CD8-positive, alpha-beta memory T cell (primary cell): ENCODE data around the gene CAMK2B. TPM values are rescaled to one million over a fixed set of nuclear protein-coding genes. Genes with fewer than 3 reads are reported as not detected.

Source experiments
- CTCF ChIA-PET: fragments of 350-600 bp; sonication (Branson Sonifier 250); formaldehyde crosslinking; loops from one replicate; lab custom pipeline; 2021; ENCODE audit warnings: antibody characterized with exemption; lab: Charles Lee
- POLR2A ChIA-PET: fragments of 350-600 bp; sonication (Branson Sonifier 250); formaldehyde crosslinking; loops from one replicate; lab custom pipeline; 2021; ENCODE audit warnings: antibody characterized with exemption; lab: Charles Lee
- DNase-seq, 5 donors: peaks; one replicate each; pipeline versions ENCODE4 v3.0.0 to v3.0.0-alpha.2; 2020 to 2022; ENCODE audit warnings: mixed read lengths in 1 of 5
- H3K27ac ChIP-seq: one replicate; pipeline ENCODE4 v1.7.0; 2013; ENCODE audit warnings: low read depth, mild to moderate bottlenecking, low read length, moderate library complexity
- H3K27me3 ChIP-seq: 2 replicates; pipeline ENCODE4 v1.7.0; 2013; ENCODE audit warnings: low read length, mild to moderate bottlenecking; ENCODE audit not compliant: insufficient read depth, poor library complexity, severe bottlenecking
- H3K36me3 ChIP-seq: 2 replicates; pipeline ENCODE4 v1.7.0; 2013; ENCODE audit warnings: mild to moderate bottlenecking, low read length, moderate library complexity; ENCODE audit not compliant: insufficient read depth
- H3K4me1 ChIP-seq: 2 replicates; pipeline ENCODE4 v1.7.0; 2013; ENCODE audit warnings: mild to moderate bottlenecking, low read length, moderate library complexity; ENCODE audit not compliant: insufficient read depth
- H3K4me3 ChIP-seq: 2 replicates; pipeline ENCODE4 v1.7.0; 2013; ENCODE audit warnings: mild to moderate bottlenecking, low read length
- H3K9me3 ChIP-seq: 2 replicates; pipeline ENCODE4 v1.7.0; 2013; ENCODE audit warnings: mild to moderate bottlenecking, low read length
- H3K27ac Mint-ChIP-seq, 8 donors: one replicate each; pipeline ENCODE4 v1.8.0; 2020 to 2021; ENCODE audit warnings: mixed read lengths in 8 of 8, mild to moderate bottlenecking in 6 of 8, inconsistent platforms in 3 of 8, moderate library complexity in 3 of 8
- H3K27me3 Mint-ChIP-seq, 2 donors: one replicate each; pipeline ENCODE4 v1.8.0; 2020 to 2021; ENCODE audit warnings: mixed read lengths in 2 of 2, mild to moderate bottlenecking in 1 of 2, moderate library complexity in 1 of 2
- H3K36me3 Mint-ChIP-seq, 3 donors: one replicate each; pipeline ENCODE4 v1.8.0; 2020 to 2021; ENCODE audit warnings: mixed read lengths in 3 of 3, inconsistent platforms in 1 of 3, mild to moderate bottlenecking in 1 of 3
- H3K4me1 Mint-ChIP-seq, 3 donors: one replicate each; pipeline ENCODE4 v1.8.0; 2020 to 2021; ENCODE audit warnings: mixed read lengths in 3 of 3, inconsistent platforms in 1 of 3, mild to moderate bottlenecking in 1 of 3
- H3K4me3 Mint-ChIP-seq, 7 donors: one replicate each; pipeline ENCODE4 v1.8.0; 2020 to 2021; ENCODE audit warnings: mixed read lengths in 7 of 7, mild to moderate bottlenecking in 6 of 7, moderate library complexity in 4 of 7, inconsistent platforms in 2 of 7
- H3K9me3 Mint-ChIP-seq, 5 donors: one replicate each; pipeline ENCODE4 v1.8.0; 2020 to 2022; ENCODE audit warnings: mixed read lengths in 5 of 5, mild to moderate bottlenecking in 3 of 5, moderate library complexity in 2 of 5, inconsistent platforms in 1 of 5
- polyA plus RNA-seq: library from polyadenylated mRNA; unstranded; fragments of 300-500 nt; fragmentation: Illumina TruSeq; gene quantifications from one replicate; pipeline ENCODE4 v1.2.3, GENCODE V29; 2021
- total RNA-seq, 2 experiments: library from RNA; stranded (reverse); gene quantifications; one replicate each; pipeline ENCODE4 v1.2.3, GENCODE V29; 2021

The CAMK2B gene
- under 1 TPM; 0.42 to 0.90 TPM for total RNA-seq
- polyA plus RNA-seq: not detected

- Histone ChIP-seq H3K27ac (no peak within 1 kb of the TSS), H3K4me1 (no peaks in the 10 kb centered on the region), H3K9me3 (no peaks in the 10 kb centered on the region), H3K27me3 (peaks cover 3% of the 10 kb centered on the region), H3K4me3 (no peak within 1 kb of the TSS), H3K36me3 (no peaks in the 10 kb centered on the region)
- peaks cover 5 to 14% (median 6%) of the 10 kb centered on the region in 3 donors for H3K4me1 Mint-ChIP-seq
- DNase-seq: no peak
- H3K4me3 Mint-ChIP-seq: peak within 1 kb of the TSS in 6 of 7 donors; percentile 66 to 78 (median 78)
- H3K27ac Mint-ChIP-seq: no peak within 1 kb of the TSS
- H3K27me3 Mint-ChIP-seq: peaks cover 38 to 51% of the 10 kb centered on the region in 2 donors
- peaks cover 0 to 3% (median 0%) of the 10 kb centered on the region in 3 donors for H3K36me3 Mint-ChIP-seq
- ChIA-PET CTCF (no interaction called here), POLR2A (no interaction called here)
- H3K9me3 Mint-ChIP-seq: peaks cover 0 to 2% (median 0%) of the 10 kb centered on the region in 5 donors
These were observed at the start of gene CAMK2B for GRCh38 chr7:44325201-44325671. TSS of gene CAMK2B (minus strand) at chr7:44325594. CDS start at chr7:44325421, 173 bp downstream.

DNA sequence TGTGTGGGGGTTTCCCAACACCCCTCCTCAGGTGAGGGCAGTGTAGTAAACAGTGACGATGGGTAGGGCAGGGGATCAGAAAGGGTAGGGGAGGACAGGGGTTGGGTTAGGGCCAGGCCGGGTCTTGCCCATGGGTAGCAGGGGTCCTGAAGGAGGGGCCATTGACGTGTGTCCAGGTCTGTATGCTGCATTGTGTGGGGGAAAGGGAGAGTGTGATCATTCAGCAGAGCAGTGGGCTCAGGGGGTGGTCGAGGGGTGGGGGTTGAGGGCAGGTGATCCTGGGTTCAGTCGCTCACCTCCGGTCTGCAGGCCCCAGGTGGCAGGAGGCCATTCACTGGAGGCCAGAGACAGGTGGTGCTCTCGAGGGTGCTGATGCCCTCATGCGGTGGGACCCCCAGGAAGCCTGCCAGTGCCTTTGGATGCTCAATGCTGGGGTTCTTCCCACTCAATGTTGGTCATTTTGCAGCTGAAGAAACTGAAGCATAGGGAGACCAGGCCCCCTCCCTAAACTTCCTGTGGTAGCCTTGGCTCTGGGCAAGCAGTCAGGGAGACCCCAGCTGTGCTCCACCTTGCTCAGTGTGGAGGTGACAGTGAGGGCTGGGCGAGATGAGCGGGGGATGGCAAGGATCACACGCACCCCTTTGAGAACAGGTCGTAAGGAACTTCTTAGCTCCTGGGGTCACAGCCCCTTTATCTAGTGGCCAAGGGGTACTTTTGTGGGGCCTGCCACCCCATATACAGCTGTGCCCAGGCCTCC, 48.8 kb upstream of the CAMK2B start:
- peaks cover 2 to 7% (median 6%) of the 10 kb centered on the region in 5 donors for H3K9me3 Mint-ChIP-seq
- H3K9me3 ChIP-seq: no peaks in the 10 kb centered on the region
- ChIA-PET CTCF (no interaction called here), POLR2A (no interaction called here)
- no peaks in the 10 kb centered on the region for H3K36me3 Mint-ChIP-seq
- H3K4me1 ChIP-seq: no peaks in the 10 kb centered on the region
- H3K4me3 ChIP-seq: no peak overlapping the region
- H3K4me1 Mint-ChIP-seq: peaks cover 12 to 15% (median 12%) of the 10 kb centered on the region in 3 donors
- no peaks in the 10 kb centered on the region for H3K36me3 ChIP-seq
- no peak overlapping the region for H3K27ac Mint-ChIP-seq
- DNase-seq: no peak
- H3K27me3 Mint-ChIP-seq: peaks cover 7 to 19% of the 10 kb centered on the region in 2 donors
- no peak overlapping the region for H3K27ac ChIP-seq
- H3K27me3 ChIP-seq: no peaks in the 10 kb centered on the region
- no peak overlapping the region for H3K4me3 Mint-ChIP-seq

DNA sequence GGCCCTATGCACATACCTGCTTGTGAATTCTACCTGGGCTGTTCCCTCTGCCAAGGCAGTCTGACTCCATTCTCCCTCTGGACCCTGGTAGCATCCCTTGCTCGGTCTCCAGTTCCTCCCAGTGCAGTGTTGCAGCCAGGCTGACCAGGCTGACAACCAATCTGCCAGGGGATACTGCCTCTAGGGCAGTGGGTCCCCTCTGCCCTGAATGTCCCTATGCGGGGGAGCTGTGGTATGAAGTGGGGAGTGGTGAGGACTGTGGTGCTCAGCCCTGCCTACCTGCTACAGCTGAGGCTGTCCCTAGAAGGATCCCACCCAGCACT, 48.0 kb upstream of the CAMK2B start:
- Histone ChIP-seq H3K27ac (no peak overlapping the region), H3K4me1 (no peaks in the 10 kb centered on the region), H3K27me3 (no peaks in the 10 kb centered on the region), H3K4me3 (no peak overlapping the region), H3K36me3 (no peaks in the 10 kb centered on the region), H3K9me3 (no peaks in the 10 kb centered on the region)
- Mint-ChIP-seq H3K4me3 (no peak overlapping the region), H3K27ac (no peak overlapping the region), H3K27me3 (peaks cover 8 to 24% of the 10 kb centered on the region in 2 donors), H3K36me3 (no peaks in the 10 kb centered on the region), H3K9me3 (peaks cover 7 to 12% (median 9%) of the 10 kb centered on the region in 5 donors), H3K4me1 (peaks cover 7 to 12% (median 10%) of the 10 kb centered on the region in 3 donors)
- no peak for DNase-seq
- ChIA-PET CTCF (no interaction called here), POLR2A (no interaction called here)

DNA sequence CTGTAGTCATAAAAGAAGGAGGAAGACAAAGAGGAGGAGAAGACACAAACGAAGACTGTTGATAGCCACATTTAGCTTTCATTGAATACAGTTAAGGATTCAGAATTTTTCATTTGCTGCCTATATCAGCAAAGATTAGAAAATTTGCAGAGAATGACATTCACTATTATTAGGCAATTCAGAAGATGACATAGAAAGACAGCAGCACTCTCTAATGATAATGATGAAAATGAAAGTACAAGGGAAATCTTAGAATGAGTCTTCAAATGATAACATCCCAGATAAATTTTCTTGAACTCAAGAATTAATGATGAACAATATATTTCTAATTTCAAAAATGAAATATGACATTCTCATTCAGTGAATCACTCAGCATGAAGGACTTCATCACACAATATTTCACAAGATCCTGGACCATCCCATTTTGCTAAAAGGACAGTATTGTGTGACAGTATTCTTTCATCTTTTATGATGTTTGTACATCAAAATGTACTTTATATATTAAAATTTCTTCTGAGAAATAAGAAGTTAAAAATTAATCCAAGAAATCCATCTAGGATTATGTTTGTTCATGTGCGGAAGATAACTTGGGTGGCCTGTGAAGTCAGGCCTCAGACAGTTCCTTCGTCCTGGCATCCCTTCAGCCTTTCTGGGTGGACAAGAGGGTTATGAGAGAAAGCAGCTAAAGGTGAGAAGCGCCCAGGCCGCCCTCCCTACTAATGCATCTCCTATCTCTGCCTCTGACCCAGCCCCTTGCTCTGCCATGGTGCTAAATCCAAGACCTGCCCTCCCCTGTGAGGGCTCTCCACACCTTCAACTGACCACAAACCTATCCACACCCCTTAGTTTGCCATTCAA, 47.4 kb upstream of the CAMK2B start:
- Histone ChIP-seq H3K4me1 (no peaks in the 10 kb centered on the region), H3K27me3 (no peaks in the 10 kb centered on the region), H3K36me3 (no peaks in the 10 kb centered on the region), H3K9me3 (no peaks in the 10 kb centered on the region), H3K4me3 (no peak overlapping the region), H3K27ac (no peak overlapping the region)
- peaks cover 14 to 29% of the 10 kb centered on the region in 2 donors for H3K27me3 Mint-ChIP-seq
- ChIA-PET POLR2A (no interaction called here), CTCF (no interaction called here)
- no peak overlapping the region for H3K4me3 Mint-ChIP-seq
- no peaks in the 10 kb centered on the region for H3K36me3 Mint-ChIP-seq
- peaks cover 7 to 12% (median 9%) of the 10 kb centered on the region in 5 donors for H3K9me3 Mint-ChIP-seq
- no peak for DNase-seq
- H3K4me1 Mint-ChIP-seq: peaks cover 7 to 12% (median 10%) of the 10 kb centered on the region in 3 donors
- H3K27ac Mint-ChIP-seq: no peak overlapping the region

DNA sequence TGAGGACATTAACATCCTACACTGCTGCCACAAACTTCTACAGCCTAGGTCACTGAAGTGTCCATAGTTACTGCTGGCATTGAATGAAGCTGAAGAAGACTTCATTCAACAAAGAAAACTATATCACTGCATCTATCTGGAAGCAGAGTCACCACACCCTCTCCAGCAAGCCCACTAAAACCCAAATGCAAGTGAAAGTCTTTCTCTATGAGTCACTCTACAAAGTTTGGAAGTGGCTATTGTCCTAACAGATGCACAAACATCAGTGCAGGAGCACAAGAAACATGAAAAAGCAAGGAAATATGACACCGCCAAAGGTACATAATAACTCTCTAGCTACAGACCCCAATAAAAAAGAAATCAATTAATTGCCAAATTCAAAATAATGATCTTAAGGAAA, 43.5 kb upstream of the CAMK2B start:
- Mint-ChIP-seq H3K9me3 (peaks cover 8 to 12% (median 9%) of the 10 kb centered on the region in 5 donors), H3K4me3 (no peak overlapping the region), H3K27me3 (peaks cover 28 to 60% of the 10 kb centered on the region in 2 donors), H3K27ac (no peak overlapping the region), H3K4me1 (peaks cover 6 to 12% (median 10%) of the 10 kb centered on the region in 3 donors), H3K36me3 (no peaks in the 10 kb centered on the region)
- Histone ChIP-seq H3K27me3 (no peaks in the 10 kb centered on the region), H3K4me3 (no peak overlapping the region), H3K9me3 (no peaks in the 10 kb centered on the region), H3K27ac (no peak overlapping the region), H3K36me3 (no peaks in the 10 kb centered on the region), H3K4me1 (no peaks in the 10 kb centered on the region)
- ChIA-PET POLR2A (no interaction called here), CTCF (interaction anchor here (1.1 kb wide), 1 partner anchor 59 kb away, joined by 3 read pairs; no protein-coding TSS in a partner anchor)
- no peak for DNase-seq

GRCh38 chr7:44368455-44368854, 43.1 kb upstream of the CAMK2B start:
- Mint-ChIP-seq H3K4me3 (no peak overlapping the region), H3K27me3 (peaks cover 29 to 63% of the 10 kb centered on the region in 2 donors)
- POLR2A ChIA-PET: no interaction called here

DNA sequence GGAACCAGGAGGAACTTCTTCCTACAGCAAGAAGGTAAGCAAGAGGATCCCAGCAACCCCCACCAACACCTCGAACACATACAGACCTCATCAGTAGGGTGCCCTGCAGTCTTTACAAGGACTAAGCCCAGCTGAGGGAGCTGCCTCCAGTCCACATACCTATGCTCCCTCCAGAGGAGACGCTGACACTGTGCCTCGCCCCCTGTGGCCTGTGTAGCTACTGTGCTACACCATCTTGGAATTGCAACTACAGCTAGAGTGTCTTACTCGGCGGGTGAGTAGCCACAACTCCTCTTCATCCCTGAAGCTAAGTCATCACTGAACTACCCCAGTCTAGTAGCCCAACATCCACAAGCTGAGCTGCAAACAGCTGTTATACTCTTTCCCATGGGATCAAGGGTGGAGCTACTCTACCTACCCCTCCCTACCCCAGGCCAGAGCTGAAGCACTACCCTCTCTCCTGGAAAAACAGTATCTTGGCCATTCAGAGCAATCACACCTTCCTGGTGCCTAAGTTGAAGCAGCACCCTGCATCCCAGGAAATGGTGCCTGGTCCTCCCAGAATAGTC, 42.2 kb upstream of the CAMK2B start:
- H3K27me3 ChIP-seq: no peaks in the 10 kb centered on the region
- Mint-ChIP-seq H3K4me3 (peak overlapping the region in 1 of 7 donors; percentile 34), H3K4me1 (peaks cover 6 to 12% (median 10%) of the 10 kb centered on the region in 3 donors), H3K36me3 (peaks cover 0 to 8% (median 0%) of the 10 kb centered on the region in 3 donors), H3K27ac (no peak overlapping the region), H3K9me3 (peaks cover 8 to 12% (median 9%) of the 10 kb centered on the region in 5 donors), H3K27me3 (peaks cover 27 to 69% of the 10 kb centered on the region in 2 donors)
- no peak overlapping the region for H3K4me3 ChIP-seq
- H3K9me3 ChIP-seq: no peaks in the 10 kb centered on the region
- no peak overlapping the region for H3K27ac ChIP-seq
- DNase-seq: no peak
- H3K36me3 ChIP-seq: no peaks in the 10 kb centered on the region
- ChIA-PET POLR2A (no interaction called here), CTCF (interaction anchor here (1.1 to 1.7 kb wide), 2 partner anchors 61 to 198 kb away, joined by 3 to 5 read pairs; no protein-coding TSS in a partner anchor)
- H3K4me1 ChIP-seq: no peaks in the 10 kb centered on the region

More at GRCh38 chr7:44368455-44368854, 43.1 kb upstream of the CAMK2B start:
- no peak for DNase-seq
- H3K27me3 ChIP-seq: no peaks in the 10 kb centered on the region
- H3K9me3 ChIP-seq: no peaks in the 10 kb centered on the region
- CTCF ChIA-PET: interaction anchor here (1.1 kb wide), 1 partner anchor 60 kb away, joined by 3 read pairs; no protein-coding TSS in a partner anchor
- Mint-ChIP-seq H3K9me3 (peaks cover 8 to 12% (median 9%) of the 10 kb centered on the region in 5 donors), H3K4me1 (peaks cover 6 to 12% (median 10%) of the 10 kb centered on the region in 3 donors), H3K27ac (no peak overlapping the region), H3K36me3 (no peaks in the 10 kb centered on the region)
- no peaks in the 10 kb centered on the region for H3K36me3 ChIP-seq
- no peak overlapping the region for H3K27ac ChIP-seq
- H3K4me3 ChIP-seq: no peak overlapping the region
- no peaks in the 10 kb centered on the region for H3K4me1 ChIP-seq
